Natural killer cell (primary cell): ENCODE results near the gene RPL39. TPM values are rescaled to one million over a fixed set of nuclear protein-coding genes. Genes with fewer than 3 reads are reported as not detected.
A peak's percentile ranks its signal among the peaks of the same experiment; 100 is the strongest.

Experiments used
- ATAC-seq, 3 donors: fragments of 150-1000 bp in 2 of 3; fragments of 200-7000 bp in 1 of 3; cut with Tn5 transposase; 1 replicate in 1 of 3; 2 replicates in 2 of 3; pipeline ENCODE4 v1.10.0; 2021; ENCODE audit warnings: mild to moderate bottlenecking in 2 of 3, moderate library complexity in 2 of 3
- DNase-seq, 2 donors: peaks; one replicate each; pipeline versions ENCODE4 v3.0.0 to v3.0.0-alpha.2; 2013 to 2021; ENCODE audit warnings: mixed read lengths in 1 of 2
- H3K27ac ChIP-seq: one replicate; pipeline ENCODE4 v1.5.1; 2013; ENCODE audit warnings: mild to moderate bottlenecking, low read length
- H3K27me3 ChIP-seq: one replicate; pipeline ENCODE4 v1.6.1; 2013; ENCODE audit warnings: low read length; ENCODE audit not compliant: control insufficient read depth, insufficient read depth
- H3K36me3 ChIP-seq: one replicate; pipeline ENCODE4 v1.6.1; 2013; ENCODE audit warnings: low read length; ENCODE audit not compliant: control insufficient read depth, insufficient read depth
- H3K4me1 ChIP-seq: one replicate; pipeline ENCODE4 v1.6.1; 2013; ENCODE audit warnings: low read length; ENCODE audit not compliant: control insufficient read depth, insufficient read depth
- H3K4me3 ChIP-seq: one replicate; pipeline ENCODE4 v1.5.1; 2013; ENCODE audit warnings: low read length
- H3K9me3 ChIP-seq: one replicate; pipeline ENCODE4 v1.6.1; 2013; ENCODE audit warnings: low read length; ENCODE audit not compliant: control insufficient read depth, insufficient read depth
- H3K27ac Mint-ChIP-seq, 2 donors: one replicate each; pipeline ENCODE4 v1.8.0; 2022; ENCODE audit warnings: mild to moderate bottlenecking in 2 of 2, mixed read lengths in 2 of 2, moderate library complexity in 1 of 2
- H3K27me3 Mint-ChIP-seq, 2 donors: one replicate each; pipeline ENCODE4 v1.8.0; 2022; ENCODE audit warnings: low read depth in 2 of 2, mixed read lengths in 2 of 2
- H3K36me3 Mint-ChIP-seq: one replicate; pipeline ENCODE4 v1.8.0; 2022; ENCODE audit warnings: mixed read lengths
- H3K4me1 Mint-ChIP-seq, 2 donors: one replicate each; pipeline ENCODE4 v1.8.0; 2022; ENCODE audit warnings: mixed read lengths in 2 of 2
- H3K4me3 Mint-ChIP-seq: one replicate; pipeline ENCODE4 v1.8.0; 2022; ENCODE audit warnings: mild to moderate bottlenecking, moderate library complexity, mixed read lengths
- H3K9me3 Mint-ChIP-seq, 2 donors: one replicate each; pipeline ENCODE4 v1.8.0; 2022; ENCODE audit warnings: mixed read lengths in 2 of 2
- CTCF ChIP-seq: fragments of 200-600 bp; IDR thresholded peaks from one replicate; pipeline ENCODE4 v1.8.0; 2022; ENCODE audit warnings: antibody characterized with exemption
- WGBS: methylation state at CpG from one replicate; pipeline ENCODE4 v1.1.7; 2013; ENCODE audit warnings: missing lambda C conversion rate; ENCODE audit not compliant: insufficient coverage; 5-methylcytosine and 5-hydroxymethylcytosine counted together
- intact Hi-C: fragments of 100-400 bp; cut with micrococcal nuclease; formaldehyde crosslinking; loops from one replicate; pipeline ENCODE4 v1.14.2; 2022
- total RNA-seq, 4 donors: library from RNA; stranded (reverse); fragments of 120-200 nt in 1 of 4; gene quantifications; one replicate each; pipeline versions ENCODE4 v1.2.3 to v1.2.4, GENCODE V29; 2013 to 2022

RPL39 gene
- 1,000 to 10,000 TPM; 1,040 to 1,487 (median 1,381) TPM for total RNA-seq
- total RNA-seq (2013), result 4,475 TPM

- peak within 1 kb of the TSS; percentile 96 to 97 for H3K27ac Mint-ChIP-seq
- Histone ChIP-seq H3K4me3 (peak within 1 kb of the TSS; percentile 69), H3K36me3 (peaks cover 18% of the 10 kb centered on the region), H3K27me3 (no peaks in the 10 kb centered on the region), H3K27ac (peak within 1 kb of the TSS; percentile 100), H3K4me1 (peaks cover 31% of the 10 kb centered on the region), H3K9me3 (no peaks in the 10 kb centered on the region)
- H3K36me3 Mint-ChIP-seq, result no peaks in the 10 kb centered on the region
- H3K9me3 Mint-ChIP-seq, result no peaks in the 10 kb centered on the region
- H3K4me1 Mint-ChIP-seq, result peaks cover 0 to 16% of the 10 kb centered on the region in 2 donors
- intact Hi-C loops, result loop anchor here (1.0 to 5.0 kb wide), 5 partner anchors 30 to 89 kb away; partner anchors contain the start of genes NDUFA1, RNF113A, SOWAHD and UPF3B
- ATAC-seq (peak; percentile 87 to 97 (median 92)), DNase-seq (peak; percentile 70 to 92)
- H3K4me3 Mint-ChIP-seq, result peak within 1 kb of the TSS; percentile 92
- WGBS, result under 1% methylated on average over 58 of the region's 58 CpGs
- no peaks in the 10 kb centered on the region for H3K27me3 Mint-ChIP-seq
- TF ChIP-seq CTCF, result no peak
These were observed at the start of gene RPL39 for GRCh38 chrX:119791437-119792231. Gene RPL39 (minus strand): TSS chrX:119791630. CDS start chrX:119791576, 54 bp downstream.

DNA sequence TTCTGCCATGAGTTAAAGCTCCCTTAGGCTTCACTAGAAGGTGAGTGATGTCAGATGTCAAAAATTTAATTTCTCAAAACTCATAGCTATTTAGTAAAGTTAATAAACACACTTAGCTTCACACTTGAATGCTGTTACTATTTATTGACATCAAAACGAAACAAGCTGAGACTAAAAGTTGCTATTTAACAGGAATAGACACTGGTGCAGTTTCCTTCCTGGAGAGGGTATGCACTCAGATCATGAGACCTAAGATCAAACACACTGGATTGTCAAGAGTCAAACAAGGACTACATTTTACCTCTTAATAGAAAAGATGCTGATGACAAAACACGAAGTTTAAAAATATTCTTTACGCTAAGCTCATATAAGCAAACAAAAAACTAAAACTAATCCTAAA is 42.5 kb upstream of the RPL39 start:
- no peaks in the 10 kb centered on the region for H3K4me1 Mint-ChIP-seq
- no peak overlapping the region for H3K27ac Mint-ChIP-seq
- no peak for ATAC-seq
- H3K4me3 Mint-ChIP-seq, result no peak overlapping the region
- WGBS, result 67% methylated on average over 1 of the region's 3 CpGs
- no peak overlapping the region for H3K4me3 ChIP-seq
- no peaks in the 10 kb centered on the region for H3K9me3 Mint-ChIP-seq
- H3K9me3 ChIP-seq, result no peaks in the 10 kb centered on the region
- no peak overlapping the region for H3K27ac ChIP-seq
- peaks cover 10% of the 10 kb centered on the region for H3K36me3 Mint-ChIP-seq
- intact Hi-C loops, result no loop called here
- TF ChIP-seq CTCF, result no peak
- no peaks in the 10 kb centered on the region for H3K27me3 Mint-ChIP-seq
- no peaks in the 10 kb centered on the region for H3K27me3 ChIP-seq
- no peak for DNase-seq
- peaks cover 28% of the 10 kb centered on the region for H3K36me3 ChIP-seq
- H3K4me1 ChIP-seq, result no peaks in the 10 kb centered on the region

- DNase-seq (no peak), ATAC-seq (no peak)
- 94% methylated on average over 2 of the region's 5 CpGs for WGBS
- no peaks in the 10 kb centered on the region for H3K9me3 Mint-ChIP-seq
- no peaks in the 10 kb centered on the region for H3K4me1 Mint-ChIP-seq
- intact Hi-C loops, result no loop called here
- Histone ChIP-seq H3K27ac (no peak overlapping the region), H3K36me3 (peaks cover 7% of the 10 kb centered on the region), H3K4me3 (no peak overlapping the region), H3K4me1 (no peaks in the 10 kb centered on the region), H3K9me3 (no peaks in the 10 kb centered on the region), H3K27me3 (no peaks in the 10 kb centered on the region)
- H3K27me3 Mint-ChIP-seq, result no peaks in the 10 kb centered on the region
- H3K4me3 Mint-ChIP-seq, result no peak overlapping the region
- H3K36me3 Mint-ChIP-seq, result no peaks in the 10 kb centered on the region
- no peak overlapping the region for H3K27ac Mint-ChIP-seq
- no peak for TF ChIP-seq CTCF
These were observed 37.0 kb upstream of the RPL39 start for GRCh38 chrX:119828446-119828845.
